Testis (tissue), 2 donors: ENCODE data around the gene THBD.

ENCODE experiments used
- CTCF ChIP-seq, 3 experiments: fragments of 450-650 bp in 2 of 3; fragments of 200-600 bp in 1 of 3; sonication (generic) in 1 of 3; IDR thresholded peaks; one replicate each; pipeline ENCODE4 v1.5.1; 2016 to 2019; ENCODE audit warnings: antibody characterized with exemption in 3 of 3, mild to moderate bottlenecking in 2 of 3, moderate library complexity in 1 of 3
- POLR2A ChIP-seq: fragments of 450-650 bp; IDR thresholded peaks from one replicate; pipeline ENCODE4 v1.6.1; 2017; ENCODE audit warnings: antibody characterized with exemption, mild to moderate bottlenecking, moderate library complexity

GRCh38 chr20:23049201-23050075 is at the start of gene THBD:
- TF ChIP-seq CTCF (IDR thresholded peaks at IDR 0.05) (no peak), POLR2A (no peak)
